Fibroblast of gingiva (primary cell): ENCODE results near the gene ATP6V0C.
"Not testable (repeated sequence)": the region's sequence is repeated elsewhere in the genome, so short reads cannot be mapped to it uniquely, and the experiment has no call there.

Experiments used
- DNase-seq: peaks from one replicate; pipeline ENCODE4 v3.0.0-alpha.2; 2011; ENCODE audit warnings: low read depth

Gene ATP6V0C

DNA sequence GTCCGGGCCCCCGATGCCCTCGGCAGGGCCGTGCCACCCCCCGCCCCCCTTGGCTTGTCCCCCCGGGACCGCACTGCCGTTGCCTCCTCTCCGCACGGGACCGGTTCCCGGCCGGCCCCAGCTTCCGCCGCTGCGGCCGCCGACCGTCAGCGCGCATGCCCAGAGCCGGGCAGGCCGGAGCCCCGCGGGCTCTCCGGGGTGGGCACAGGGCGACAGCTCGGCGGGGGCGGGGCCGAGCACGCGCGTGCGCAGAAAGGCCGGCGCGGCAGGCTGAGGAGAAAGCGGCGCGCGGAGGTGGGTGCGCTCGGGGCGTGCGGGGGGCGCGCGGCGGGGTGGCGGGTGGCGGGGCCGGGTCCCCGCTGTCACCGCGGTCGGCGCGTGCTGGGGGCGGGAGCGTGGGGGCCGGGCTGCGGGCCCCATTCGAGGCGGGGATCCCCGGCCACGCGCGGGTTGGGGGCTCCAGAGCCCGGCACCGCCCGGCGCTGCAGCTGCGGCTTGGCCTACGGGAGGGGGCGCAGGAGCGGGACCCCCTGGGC lies 38.8 kb upstream of the ATP6V0C start, which contains the start of gene TBC1D24:
Gene TBC1D24, plus strand, starts transcription at position 251 of the 536 bp plus-strand sequence. CDS start 21,022 bp downstream, outside the sequence.
- DNase-seq, result peak; percentile 78

DNA sequence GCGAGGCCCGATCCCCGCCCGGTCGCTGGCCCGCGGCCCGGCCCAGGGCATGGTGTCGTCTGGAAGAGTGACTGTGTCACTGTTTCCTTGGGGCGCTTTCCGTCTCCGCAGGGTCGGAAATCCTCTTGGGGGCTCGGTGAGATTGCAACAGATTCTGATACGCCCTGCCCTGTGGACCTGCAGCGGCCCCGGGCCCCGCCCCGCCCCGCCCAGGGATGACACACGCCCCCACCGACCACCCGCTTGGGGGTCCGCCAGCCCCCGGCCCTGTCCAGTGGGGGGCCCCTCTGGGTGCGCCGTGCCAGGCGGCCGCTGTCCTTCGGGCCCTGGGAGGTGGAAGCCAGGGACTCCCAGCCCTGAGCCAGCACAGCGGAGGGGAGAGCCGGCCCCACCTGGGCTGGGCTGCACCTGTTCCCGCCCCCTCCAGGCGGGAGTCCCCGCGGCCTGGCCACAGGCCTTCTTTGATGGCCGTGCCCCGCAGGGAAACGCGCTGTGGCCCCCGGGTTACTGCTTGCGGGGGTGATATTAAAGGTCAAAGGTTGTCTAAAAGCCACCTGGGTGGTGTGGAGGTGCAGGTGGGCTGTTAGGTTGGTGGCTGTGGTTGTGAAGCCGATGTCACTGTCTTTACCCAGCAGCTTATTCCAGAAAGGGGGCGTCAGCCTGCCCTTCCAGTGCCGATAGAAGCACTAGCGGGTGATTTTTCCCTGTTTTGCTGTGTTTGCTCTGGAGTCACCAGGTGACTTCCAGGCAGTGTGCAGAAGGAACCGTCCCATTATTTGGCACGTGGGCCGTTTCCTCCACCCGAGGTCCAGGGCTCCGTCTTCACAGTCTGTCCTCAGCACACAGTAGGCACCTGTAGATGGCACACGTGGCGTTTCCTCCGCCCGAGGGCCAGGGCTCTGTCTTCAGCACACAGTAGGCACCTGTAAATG lies 38.1 kb upstream of the ATP6V0C start:
- DNase-seq, result no peak

DNA sequence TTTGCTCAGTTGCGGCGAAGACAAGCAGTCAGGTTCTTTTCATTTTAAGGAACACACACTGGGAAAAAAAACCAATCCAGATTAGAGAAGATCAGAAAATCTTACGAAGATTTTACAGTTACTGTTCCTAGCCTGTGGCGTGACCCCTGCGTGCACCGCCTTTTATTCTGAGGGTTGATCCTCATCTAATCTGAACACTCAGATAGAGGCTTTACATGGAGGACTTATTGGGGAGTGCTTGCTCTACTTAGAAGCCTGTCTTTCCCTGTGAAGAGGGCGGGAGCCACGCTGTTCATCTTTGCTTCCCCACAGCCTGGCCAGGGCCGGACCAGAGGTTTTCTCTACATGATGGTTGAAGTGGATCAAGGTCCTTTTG lies 37.4 kb upstream of the ATP6V0C start:
- DNase-seq, result no peak

GRCh38 chr16:2476741-2477140 lies 37.0 kb upstream of the ATP6V0C start:
- no peak for DNase-seq

- DNase-seq, result no peak
Measured at GRCh38 chr16:2477327-2477726, 36.4 kb upstream of the ATP6V0C start.

GRCh38 chr16:2478279-2478678 lies 35.5 kb upstream of the ATP6V0C start:
- DNase-seq, result no peak

- DNase-seq, result not testable (repeated sequence)
Measured at GRCh38 chr16:2479996-2480395, 33.8 kb upstream of the ATP6V0C start.

GRCh38 chr16:2480948-2481347 lies 32.8 kb upstream of the ATP6V0C start:
- DNase-seq, result no peak

- no peak for DNase-seq
Measured at GRCh38 chr16:2481676-2482075, 32.1 kb upstream of the ATP6V0C start.

GRCh38 chr16:2482249-2482648 lies 31.5 kb upstream of the ATP6V0C start:
- no peak for DNase-seq

GRCh38 chr16:2482708-2483534 lies 30.8 kb upstream of the ATP6V0C start:
- peak; percentile 79 for DNase-seq

GRCh38 chr16:2483939-2484897 lies 29.5 kb upstream of the ATP6V0C start:
- no peak for DNase-seq

GRCh38 chr16:2484898-2485508 lies 28.7 kb upstream of the ATP6V0C start:
- DNase-seq, result no peak

GRCh38 chr16:2485811-2486507 lies 27.8 kb upstream of the ATP6V0C start:
- no peak for DNase-seq

DNA sequence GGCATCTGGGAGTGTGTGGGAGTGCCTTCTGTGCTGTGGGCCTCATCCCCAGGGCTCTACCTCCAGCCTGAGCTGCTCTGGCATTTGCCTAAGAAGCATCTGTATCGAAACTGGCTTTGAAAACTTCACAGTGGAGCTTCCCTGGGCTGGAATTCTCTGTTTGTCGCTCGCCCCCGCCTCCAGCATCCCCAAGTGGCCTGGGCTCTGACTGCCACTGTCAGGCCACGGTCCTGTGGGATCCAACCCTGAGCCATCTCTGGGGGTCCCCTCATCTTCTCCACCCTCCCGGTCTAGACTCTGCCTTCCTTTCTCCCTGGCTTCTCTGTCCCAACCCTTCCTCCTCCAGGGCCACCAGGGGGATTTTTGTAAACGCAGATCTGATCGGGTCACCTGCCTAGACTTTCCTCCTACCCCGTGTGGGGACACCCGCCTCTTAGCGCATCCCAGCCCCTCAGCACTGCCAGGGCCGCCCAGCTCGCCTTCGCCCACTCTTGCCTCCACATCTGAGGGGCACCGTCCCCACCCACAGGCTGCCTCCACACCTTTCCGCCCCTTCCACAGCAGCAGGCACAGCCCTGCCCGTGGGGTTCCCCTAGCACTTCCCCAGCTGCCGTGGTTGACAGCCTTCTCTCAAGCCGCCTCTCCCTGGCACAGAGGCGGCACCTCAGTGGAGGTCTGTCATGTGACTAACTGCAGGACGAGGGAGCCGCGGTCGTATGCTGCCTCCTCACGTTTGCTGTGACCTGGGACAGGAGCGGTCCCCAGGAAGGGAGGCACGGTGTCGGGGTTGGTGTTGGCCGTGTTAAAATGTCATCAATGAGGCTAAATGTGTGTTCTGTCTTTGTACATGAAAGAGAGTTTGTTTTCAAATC lies 26.9 kb upstream of the ATP6V0C start:
- no peak for DNase-seq

GRCh38 chr16:2487517-2487842 lies 26.3 kb upstream of the ATP6V0C start:
- DNase-seq, result no peak

DNA sequence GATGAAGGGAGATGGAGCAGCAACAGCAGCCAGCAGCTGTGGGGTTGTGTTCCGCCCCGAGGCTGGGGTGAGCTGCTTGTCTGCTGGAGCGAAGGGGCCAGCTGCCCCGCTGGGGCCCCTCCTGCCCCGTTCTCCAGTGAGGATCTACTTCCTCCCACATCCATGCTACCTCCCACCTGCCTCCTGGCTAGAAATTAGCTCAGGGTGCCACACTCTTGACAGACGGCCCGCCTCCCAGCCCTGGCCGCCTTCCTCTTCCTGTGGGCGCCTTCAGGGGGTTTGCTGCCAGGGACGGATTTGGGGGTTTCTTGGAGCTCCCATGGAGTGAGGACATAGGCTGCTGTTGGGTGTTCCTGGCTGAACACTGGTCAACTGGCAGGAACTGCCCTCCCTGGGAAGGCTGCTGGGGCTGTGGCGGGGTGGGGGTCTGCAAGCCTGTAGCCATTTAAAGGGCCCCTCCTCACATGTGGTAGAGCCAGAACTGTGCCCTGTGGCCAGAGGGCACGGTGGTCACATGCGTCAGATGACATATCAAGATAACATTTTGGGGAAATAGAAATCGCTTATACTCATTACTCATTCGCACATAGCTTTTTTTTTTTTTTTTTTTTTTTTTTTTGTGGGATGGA lies 25.7 kb upstream of the ATP6V0C start:
- no peak for DNase-seq

GRCh38 chr16:2489581-2489980 lies 24.2 kb upstream of the ATP6V0C start:
- DNase-seq, result no peak
